OCI-LY3 (cell line): ENCODE measurements around the gene CCR7.

Experiments
- H2AFZ ChIP-seq: fragments of 200-600, 300-600 bp; shearing (Covaris generic); 2 replicates; pipeline ENCODE4 v1.6.0; 2014; ENCODE audit warnings: antibody characterized with exemption, low read depth, low read length
- H3K27ac ChIP-seq: fragments of 200-600, 300-600 bp; sonication (generic); 2 replicates; pipeline ENCODE4 v1.5.1; 2014; ENCODE audit warnings: mild to moderate bottlenecking, low read length, moderate library complexity, mixed read lengths
- H3K27me3 ChIP-seq: fragments of 200-600, 300-600 bp; sonication (generic); 2 replicates; pipeline ENCODE4 v1.6.1; 2014; ENCODE audit warnings: low read depth, low read length, mixed read lengths
- H3K36me3 ChIP-seq: fragments of 200-600, 300-600 bp; sonication (generic); replicated peaks from 2 replicates; pipeline ENCODE3; 2014; ENCODE audit warnings: low read depth, low read length, mixed read lengths
- H3K4me1 ChIP-seq: fragments of 300-600, 200-600 bp; sonication (generic); 2 replicates; pipeline ENCODE4 v1.6.1; 2014; ENCODE audit warnings: low read length, mixed read lengths
- H3K4me2 ChIP-seq: fragments of 200-600, 300-600 bp; sonication (generic); 2 replicates; pipeline ENCODE4 v1.6.1; 2014; ENCODE audit warnings: low read length, mixed read lengths
- H3K4me3 ChIP-seq: fragments of 300-600, 200-600 bp; sonication (generic); 2 replicates; pipeline ENCODE4 v1.5.1; 2014; ENCODE audit warnings: antibody characterized with exemption, mild to moderate bottlenecking, low read length, moderate library complexity
- H3K79me2 ChIP-seq: fragments of 300-600, 200-600 bp; shearing (Covaris generic); 2 replicates; pipeline ENCODE4 v1.6.1; 2014; ENCODE audit warnings: mild to moderate bottlenecking, low read length, mixed read lengths
- H3K9ac ChIP-seq: fragments of 300-600, 200-600 bp; shearing (Covaris generic); 2 replicates; pipeline ENCODE4 v1.6.0; 2014; ENCODE audit warnings: mild to moderate bottlenecking, low read length, moderate library complexity
- H3K9me3 ChIP-seq: fragments of 200-600, 300-600 bp; shearing (Covaris generic); 2 replicates; pipeline ENCODE4 v1.6.1; 2014; ENCODE audit warnings: low read length, mixed read lengths; ENCODE audit not compliant: insufficient read depth
- H4K20me1 ChIP-seq: fragments of 200-600, 300-600 bp; sonication (generic); 2 replicates; pipeline ENCODE4 v1.6.1; 2016; ENCODE audit warnings: low read length, mixed read lengths; ENCODE audit not compliant: insufficient read depth
- CTCF ChIP-seq: fragments of 200-600, 300-600 bp; sonication (generic); IDR thresholded peaks from 2 replicates; pipeline ENCODE4 v1.5.1; 2014; ENCODE audit warnings: antibody characterized with exemption, low read length, low read depth
- EZH2phosphoT487 ChIP-seq: fragments of 200-600 bp; shearing (Covaris generic); IDR thresholded peaks from 2 replicates; pipeline ENCODE4 v1.6.1; 2018; ENCODE audit warnings: antibody characterized with exemption, mixed run types, low read depth

The CCR7 gene

GRCh38 chr17:40509626-40510327 is 55.5 kb downstream of the CCR7 start:
- H3K27ac ChIP-seq: no peak overlapping the region

DNA sequence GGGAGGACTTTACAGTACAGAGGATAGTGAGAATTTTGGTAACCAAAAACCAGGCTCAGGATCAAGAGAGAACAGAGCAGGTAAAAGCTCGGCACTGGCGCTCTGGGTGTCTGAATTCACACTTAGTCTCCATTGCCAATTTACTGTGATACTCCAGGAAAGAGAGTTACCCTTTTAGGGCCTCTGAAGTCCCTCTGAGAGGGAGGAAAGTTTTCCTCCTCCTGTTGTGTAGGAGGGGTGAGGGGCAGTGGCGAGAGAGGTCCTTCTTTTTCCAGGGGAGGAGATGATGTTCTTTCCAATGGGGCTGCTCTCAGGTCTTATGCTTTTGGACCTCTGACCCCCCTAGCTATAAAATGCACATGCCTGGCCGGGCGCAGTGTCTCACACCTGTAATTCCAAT is 58.5 kb downstream of the CCR7 start:
- Histone ChIP-seq H3K9me3 (no peaks in the 10 kb centered on the region), H3K27me3 (no peaks in the 10 kb centered on the region), H3K79me2 (no peaks in the 10 kb centered on the region), H4K20me1 (no peaks in the 10 kb centered on the region), H3K9ac (no peak overlapping the region), H3K4me1 (no peaks in the 10 kb centered on the region), H3K36me3 (no peaks in the 10 kb centered on the region), H2AFZ (no peak overlapping the region), H3K4me2 (no peak overlapping the region), H3K27ac (no peak overlapping the region), H3K4me3 (no peak overlapping the region)
- TF ChIP-seq EZH2phosphoT487: no peak
- TF ChIP-seq CTCF: no peak

More at GRCh38 chr17:40509626-40510327, 55.5 kb downstream of the CCR7 start:
- no peak for TF ChIP-seq EZH2phosphoT487
- Histone ChIP-seq H3K4me2 (no peak overlapping the region), H3K27me3 (peaks cover 2% of the 10 kb centered on the region; the same call in 1 of the 2 replicates), H3K36me3 (no peaks in the 10 kb centered on the region), H3K9ac (no peak overlapping the region), H3K4me1 (no peaks in the 10 kb centered on the region), H3K4me3 (no peak overlapping the region), H3K9me3 (no peaks in the 10 kb centered on the region), H2AFZ (no peak overlapping the region), H3K79me2 (no peaks in the 10 kb centered on the region), H4K20me1 (no peaks in the 10 kb centered on the region)
